ENCODE data around the gene DOCK9.

Gene DOCK9

GRCh38 chr13:98972059-98972458 is 5.8 kb downstream of the DOCK9 start:
- DNase-seq: no peak

GRCh38 chr13:98970330-98970729 is 7.5 kb downstream of the DOCK9 start:
- DNase-seq: no peak

DNA sequence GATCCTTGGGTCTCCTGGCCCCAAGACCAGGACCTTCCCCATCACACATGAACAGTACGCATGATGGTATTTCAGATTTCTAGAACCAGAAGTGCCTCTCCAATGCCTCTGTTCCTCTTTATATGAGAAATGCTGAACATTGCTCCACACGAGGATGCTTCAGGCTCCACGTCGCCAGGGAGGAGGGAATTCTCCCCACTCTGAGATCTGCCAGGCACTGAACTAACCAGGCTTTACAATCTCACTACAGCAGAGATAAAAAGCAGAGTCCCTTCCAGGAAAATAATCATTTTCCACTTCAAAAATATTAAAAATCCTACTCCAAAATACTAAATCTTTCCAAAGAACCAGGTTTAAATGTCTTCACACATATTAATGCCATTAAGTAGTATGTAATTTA is 10.4 kb downstream of the DOCK9 start:
- no peak for DNase-seq

GRCh38 chr13:98966019-98966418 is 11.8 kb downstream of the DOCK9 start:
- DNase-seq: no peak

- DNase-seq: no peak
Observed at GRCh38 chr13:98965325-98965724, 12.5 kb downstream of the DOCK9 start.

GRCh38 chr13:98963917-98964316 is 13.9 kb downstream of the DOCK9 start:
- no peak for DNase-seq

DNA sequence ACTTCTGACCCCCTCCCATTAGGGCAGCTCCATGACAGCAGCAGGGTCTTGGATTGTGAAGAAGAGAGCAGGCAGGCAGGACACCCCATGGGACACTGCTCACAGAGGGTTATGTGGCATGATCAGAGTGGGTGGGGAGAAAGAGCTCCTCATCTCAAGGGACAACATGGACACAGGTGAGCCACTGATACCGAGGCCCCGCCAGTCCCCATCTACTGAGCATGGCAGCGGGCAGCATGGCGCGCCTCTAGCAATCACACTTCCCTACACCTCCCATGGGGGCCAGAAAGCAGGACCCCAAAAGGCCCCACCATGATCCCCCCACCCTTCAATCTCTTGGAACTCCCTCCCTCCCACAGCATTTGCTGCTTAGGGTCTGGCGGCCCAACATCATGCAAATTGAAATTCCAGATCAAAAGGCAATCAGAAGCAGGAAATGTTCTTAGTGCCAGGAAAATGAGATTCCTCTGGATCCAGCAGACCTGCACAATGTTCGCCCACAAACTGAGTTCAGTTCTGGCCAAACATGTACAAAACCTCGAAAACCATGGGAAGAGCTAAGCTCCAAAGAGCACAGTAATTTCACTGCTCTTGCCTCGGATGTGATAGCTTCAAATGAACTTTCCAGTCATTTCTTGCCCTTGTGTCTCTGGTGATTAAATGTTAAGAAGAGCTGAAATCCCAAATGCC is 14.8 kb downstream of the DOCK9 start:
- DNase-seq: no peak

- DNase-seq: no peak
Observed at GRCh38 chr13:98961503-98962105, 16.3 kb downstream of the DOCK9 start.

DNA sequence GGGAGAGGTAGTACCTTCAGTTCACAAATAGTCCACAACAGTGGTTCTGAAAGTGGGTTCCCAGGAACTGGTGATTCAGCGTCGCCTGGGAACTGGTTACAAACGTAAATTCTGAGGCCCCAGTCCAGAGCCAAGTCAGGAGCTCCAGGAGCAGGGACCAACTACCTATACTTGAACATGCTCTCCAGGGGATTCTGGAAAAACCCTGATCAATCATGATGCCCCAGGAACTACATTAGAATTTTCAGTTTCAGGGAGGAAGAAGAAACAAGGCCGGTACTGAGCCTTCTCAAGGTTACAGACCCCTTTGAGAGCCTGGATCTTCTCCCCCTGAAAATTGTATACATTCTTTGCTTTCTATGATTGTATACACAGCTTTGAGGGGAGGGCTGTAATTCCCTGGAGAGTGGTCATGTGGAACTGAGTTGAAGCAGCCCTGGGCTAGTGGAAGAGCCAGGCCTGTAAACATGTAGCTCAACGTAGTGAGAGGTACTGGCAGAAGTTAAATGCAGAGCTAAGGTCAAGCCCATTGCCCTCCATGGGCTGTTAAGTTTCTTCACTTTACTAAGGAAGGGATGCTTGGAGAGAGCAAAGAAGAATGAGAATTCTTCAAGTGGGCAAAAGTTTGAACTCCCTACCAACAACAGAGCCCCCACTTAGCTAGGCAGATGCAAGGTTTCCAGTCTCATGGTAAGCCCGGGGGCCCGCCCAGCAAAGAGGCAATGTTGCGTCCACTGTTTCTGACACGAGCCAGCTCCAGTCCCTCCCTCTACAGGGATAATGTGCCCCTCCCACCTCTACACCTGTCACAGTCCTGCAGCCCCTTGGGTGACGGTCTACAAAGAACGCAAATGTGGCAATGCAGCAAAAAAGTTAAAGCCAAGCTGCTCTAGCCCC is 17.0 kb downstream of the DOCK9 start:
- no peak for DNase-seq

DNA sequence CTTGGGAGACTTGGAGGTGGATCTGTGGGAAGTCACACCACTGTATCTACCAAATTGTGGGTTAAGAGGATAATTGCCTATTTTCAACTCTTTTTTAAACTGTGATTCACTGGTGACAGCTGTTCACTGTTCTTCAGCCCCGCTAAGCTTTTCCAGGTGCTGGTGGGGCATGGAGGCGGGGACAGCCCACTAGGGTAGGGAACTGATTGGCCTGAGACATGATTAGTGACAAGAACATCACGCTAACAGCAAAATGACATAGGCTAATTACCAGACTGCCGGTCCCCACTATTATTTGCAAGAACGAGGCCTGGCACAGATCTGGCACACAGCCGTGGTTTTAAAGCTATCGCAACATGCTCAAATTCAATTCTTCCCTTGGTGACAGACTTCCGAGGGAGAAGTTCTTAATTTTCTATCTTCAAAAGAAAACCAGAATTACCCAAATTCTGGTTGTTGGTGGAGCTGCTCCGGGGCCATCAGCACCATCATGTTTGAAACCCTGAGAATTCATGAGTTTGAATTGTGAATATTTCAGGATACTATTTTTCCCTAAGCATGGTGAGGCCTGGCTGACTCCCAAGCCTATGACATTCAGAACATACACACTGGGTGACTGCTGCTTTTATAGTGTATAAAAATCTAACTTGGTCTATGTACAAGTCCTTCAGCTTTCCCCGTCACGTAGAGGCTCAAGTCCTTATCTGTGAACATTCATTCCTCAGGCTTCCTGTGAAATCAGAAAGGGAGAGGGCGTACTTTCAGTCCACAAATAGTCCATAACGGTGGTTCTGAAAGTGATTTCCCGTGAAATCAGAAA is 17.9 kb downstream of the DOCK9 start:
- no peak for DNase-seq

DNA sequence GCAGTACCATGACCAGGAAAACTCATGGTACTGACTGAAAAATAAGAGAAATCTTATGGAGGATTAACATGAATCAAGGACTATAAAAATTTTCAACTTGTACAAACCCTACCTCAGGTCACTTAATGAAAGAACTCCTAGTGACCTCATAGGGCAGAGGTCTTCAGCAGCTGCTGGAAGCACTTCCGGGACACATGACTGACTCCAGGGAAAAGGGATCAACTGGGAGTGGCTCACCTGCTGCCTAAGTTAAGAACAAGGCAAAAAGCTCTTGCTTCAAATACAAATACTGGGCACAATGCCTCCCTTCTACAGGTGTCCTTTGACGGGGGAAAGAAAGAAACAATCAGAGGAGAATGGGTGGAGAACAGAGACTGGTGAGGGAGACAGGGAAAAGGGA is 18.6 kb downstream of the DOCK9 start:
- DNase-seq: no peak

DNA sequence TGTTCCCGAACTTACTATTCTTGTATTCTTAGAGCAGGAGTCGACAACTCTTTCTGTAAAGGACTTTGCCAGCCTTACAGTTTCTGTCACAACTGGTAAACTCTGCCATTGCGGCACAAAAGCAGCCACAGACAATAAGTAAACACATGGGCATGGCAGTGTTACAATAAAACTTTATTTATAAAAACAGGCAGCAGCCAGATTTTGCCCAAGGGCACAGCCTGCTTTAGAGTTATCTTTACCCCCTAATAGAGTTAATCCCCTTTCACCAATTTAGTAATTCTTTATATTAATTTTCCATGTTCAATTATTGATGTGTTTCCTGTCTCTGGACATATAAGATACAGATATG is 19.4 kb downstream of the DOCK9 start:
- DNase-seq: no peak

DNA sequence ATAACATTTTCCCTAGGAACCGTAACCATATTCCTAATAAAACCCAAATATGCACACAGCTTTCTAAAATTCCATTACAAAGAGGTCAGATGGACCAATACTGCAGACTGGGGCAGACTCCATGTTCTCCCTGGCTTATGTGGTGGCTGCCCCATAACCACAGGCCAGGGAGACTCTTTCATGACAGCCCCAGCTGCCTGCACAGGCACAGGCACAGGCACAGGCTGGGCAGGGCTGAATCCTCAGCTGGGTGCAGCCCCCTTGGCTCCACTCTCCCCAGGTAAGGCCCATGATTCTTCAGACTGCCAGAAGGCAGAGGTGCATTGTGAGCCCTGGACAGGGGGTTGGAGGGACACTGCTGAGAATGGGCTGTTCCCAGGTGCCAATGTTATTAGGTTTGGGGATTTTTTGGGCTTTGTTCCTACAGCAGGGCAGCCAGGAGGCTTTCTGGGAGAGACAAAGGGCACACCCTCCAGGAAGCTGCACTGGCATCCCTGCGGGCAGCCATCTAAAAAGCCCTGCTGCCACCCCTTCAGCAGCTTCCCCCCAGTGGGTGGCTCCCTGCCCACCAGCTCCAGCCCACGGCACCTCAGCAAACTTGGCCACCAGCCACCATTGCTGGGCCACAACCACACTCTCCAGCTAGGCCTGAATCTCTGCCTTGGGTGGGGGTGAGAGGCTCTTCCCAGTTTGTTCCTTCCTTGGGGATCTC is 20.0 kb downstream of the DOCK9 start:
- DNase-seq: no peak

- no peak for DNase-seq
Observed at GRCh38 chr13:98955336-98955735, 22.5 kb downstream of the DOCK9 start.

DNA sequence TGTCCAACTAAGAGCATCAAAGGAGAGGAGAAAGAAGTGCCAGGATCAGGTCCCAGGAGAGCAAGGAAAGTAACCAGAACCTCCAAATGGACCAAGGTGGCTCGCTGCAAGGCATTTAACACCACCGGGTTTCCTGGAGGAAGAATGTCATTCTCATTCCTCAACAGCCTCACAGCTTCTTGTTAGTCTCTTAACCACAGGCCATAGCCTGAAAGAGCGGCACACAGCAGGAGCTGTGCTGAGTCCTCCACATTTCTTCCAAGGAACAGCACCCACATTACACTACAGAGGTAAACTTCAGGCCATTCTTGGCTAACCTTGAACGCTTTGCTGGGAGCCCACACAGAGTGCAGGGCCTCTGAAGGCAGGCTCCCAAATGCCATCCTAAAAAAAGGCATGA is 23.6 kb downstream of the DOCK9 start:
- DNase-seq: no peak

DNA sequence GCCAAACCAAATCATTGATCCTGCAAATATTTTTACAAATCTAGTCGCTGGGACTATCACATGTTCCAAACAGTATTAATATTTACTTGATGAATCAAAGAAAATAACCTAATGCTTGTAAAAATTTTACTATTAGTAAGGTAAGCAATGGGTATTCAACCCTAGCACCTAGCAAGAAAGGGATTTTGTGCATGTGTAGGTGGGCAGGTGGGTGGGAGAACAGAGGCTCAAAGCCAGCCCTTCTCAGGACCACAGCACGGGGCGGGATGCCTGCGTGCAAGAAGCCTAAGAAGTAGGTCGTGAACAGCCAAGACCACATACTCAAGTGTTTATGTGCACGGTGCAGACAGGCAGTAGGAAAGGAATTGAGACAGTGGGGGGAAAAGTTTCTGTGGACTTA is 26.6 kb downstream of the DOCK9 start:
- no peak for DNase-seq

DNA sequence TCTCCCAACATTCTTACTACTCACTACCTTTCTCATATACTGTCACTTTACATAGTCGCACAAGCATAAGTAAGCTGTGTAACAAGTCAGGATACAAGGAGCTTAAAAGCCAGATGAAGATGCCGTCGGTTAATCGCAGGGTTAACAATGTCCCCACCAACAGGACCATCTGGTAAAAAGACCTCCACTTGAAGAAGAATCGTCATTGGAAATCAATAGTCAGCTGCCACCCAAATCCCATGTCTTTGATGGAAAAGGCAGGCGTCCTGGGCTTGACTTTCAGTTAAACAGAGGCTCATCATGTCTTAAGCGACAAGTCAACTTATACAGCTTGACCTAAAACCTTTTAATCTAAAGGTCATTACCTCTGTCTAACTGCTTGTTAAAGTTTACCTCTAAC is 27.2 kb downstream of the DOCK9 start:
- DNase-seq: no peak

DNA sequence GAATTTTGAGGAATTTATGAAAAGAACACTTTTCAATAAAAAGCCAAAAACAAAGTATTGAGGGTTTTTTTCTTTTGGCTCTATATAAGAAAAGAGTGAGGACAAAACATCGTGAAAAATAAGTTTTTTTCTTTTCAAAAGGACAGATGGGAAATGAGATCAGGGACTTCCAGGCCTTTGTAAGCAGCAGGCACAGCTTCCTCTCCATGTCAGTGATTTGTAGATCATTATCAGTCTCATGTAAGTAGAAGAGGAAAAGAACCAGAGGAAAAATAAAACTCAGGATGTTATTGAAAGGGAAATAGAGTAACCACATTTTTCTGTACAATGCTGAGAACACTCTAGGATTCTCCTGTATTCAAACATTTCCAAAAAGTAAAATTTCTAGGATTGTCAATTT is 29.9 kb downstream of the DOCK9 start:
- DNase-seq: no peak

GRCh38 chr13:98945863-98946605 is 31.8 kb downstream of the DOCK9 start:
- no peak for DNase-seq

DNA sequence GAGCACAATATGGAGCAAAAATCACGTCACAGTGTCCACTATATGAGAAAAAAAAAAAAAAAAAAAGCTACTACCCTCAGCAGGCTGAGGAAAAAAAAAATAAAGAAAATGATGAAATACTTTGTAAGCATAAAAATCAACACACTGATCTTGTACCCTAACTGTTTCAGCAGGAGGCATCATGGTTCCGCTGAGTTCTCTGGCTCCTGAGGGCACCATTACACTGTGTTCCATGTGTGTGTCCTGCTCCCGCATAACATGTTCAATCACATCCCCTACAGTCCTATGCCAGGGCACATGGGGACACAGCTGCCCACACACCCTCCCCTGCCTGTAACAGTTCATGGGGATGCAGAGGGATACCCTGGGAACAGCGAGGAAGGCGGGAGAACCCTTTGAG is 33.5 kb downstream of the DOCK9 start:
- DNase-seq: no peak

GRCh38 chr13:98942997-98943396 is 34.9 kb downstream of the DOCK9 start:
- DNase-seq: no peak

GRCh38 chr13:98942485-98942884 is 35.4 kb downstream of the DOCK9 start:
- no peak for DNase-seq

All from NCI-H446 treated with DMSO at 0.1 percent for 48 hours (cell line).